Colonic mucosa (tissue), 4 donors: Measurements from ENCODE around the gene KCNK18. TPM values are rescaled to one million over a fixed set of nuclear protein-coding genes. Genes with fewer than 3 reads are reported as not detected.
"Not testable (repeated sequence)": the region's sequence is repeated elsewhere in the genome, so short reads cannot be mapped to it uniquely, and the experiment has no call there.

Source experiments
- DNase-seq: peaks from one replicate; pipeline ENCODE4 v3.0.0-alpha.2; 2020
- H3K27ac ChIP-seq: fragments of 200-600 bp; one replicate; pipeline ENCODE4 v1.8.0; 2021
- H3K27me3 ChIP-seq: fragments of 200-600 bp; one replicate; pipeline ENCODE4 v1.8.0; 2021
- H3K36me3 ChIP-seq: fragments of 200-600 bp; one replicate; pipeline ENCODE4 v1.8.0; 2021
- H3K4me1 ChIP-seq: fragments of 200-600 bp; one replicate; pipeline ENCODE4 v1.8.0; 2021; ENCODE audit warnings: mild to moderate bottlenecking
- H3K4me3 ChIP-seq: fragments of 200-600 bp; one replicate; pipeline ENCODE4 v1.8.0; 2021
- H3K9ac ChIP-seq, 2 donors: one replicate each; pipeline ENCODE4 v1.7.0; 2013; ENCODE audit warnings: control low read depth in 2 of 2, low read depth in 2 of 2, low read length in 2 of 2
- H3K9me3 ChIP-seq: fragments of 200-600 bp; one replicate; pipeline ENCODE4 v1.8.0; 2021
- intact Hi-C: fragments of 100-400 bp; cut with DNase I; formaldehyde crosslinking; loops from one replicate; pipeline ENCODE4 v1.14.1; 2022
- total RNA-seq, 2 donors: library from RNA; stranded (reverse); fragmentation: NEBNext Ultra II Directional in 1 of 2; extraction: Animal tissue kit (Norgen Biotek cat#: 25700) in 1 of 2; gene quantifications; one replicate each; pipeline ENCODE4 v1.2.1, GENCODE V29; 2021
- TF ChIP-seq, protein P1 (sequence below): fragments of 200-600 bp; IDR thresholded peaks from one replicate; pipeline ENCODE4 v1.8.0; 2022; ENCODE audit warnings: antibody characterized with exemption, mild to moderate bottlenecking
- donor health status: healthy.
- donor health status: DM: no; HTN: no; CAD: no.
- donor health status: DM: no; HTN: no; CAD: no.

Gene KCNK18
- total RNA-seq, 2 donors from 2014 or later, result not detected

DNA sequence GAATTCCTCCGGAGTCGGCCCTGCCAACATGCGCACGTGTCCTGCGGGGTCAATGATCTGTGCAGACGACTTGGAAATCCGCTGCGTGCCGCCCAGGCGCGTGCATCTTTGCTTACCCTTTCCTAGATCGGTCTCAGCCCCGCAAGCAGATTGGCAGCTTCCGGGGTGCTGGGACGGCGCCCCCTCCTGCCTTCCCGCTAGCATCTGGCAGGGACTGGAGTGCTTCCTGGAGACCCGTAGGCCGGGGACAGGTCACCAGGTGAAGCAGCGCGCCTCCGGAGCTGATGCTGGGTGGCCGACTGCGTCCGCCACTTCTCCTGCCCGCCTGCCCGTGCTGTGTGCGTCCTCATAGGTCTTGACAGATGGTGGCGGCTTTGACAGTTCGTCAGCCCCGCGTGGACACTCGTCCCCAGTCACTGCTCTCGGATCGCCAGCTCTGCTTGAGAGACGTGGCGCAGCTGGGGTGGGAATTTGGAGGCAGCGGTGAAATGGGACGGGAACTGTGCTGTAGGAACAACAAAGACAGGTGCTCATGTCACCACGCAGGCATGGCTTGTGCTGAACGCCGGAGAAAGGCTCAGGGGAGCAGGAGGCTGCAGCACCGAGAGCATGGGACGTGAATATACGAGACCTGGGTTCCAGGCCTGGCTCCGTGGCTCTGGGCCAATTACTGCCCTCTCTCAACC, 21.9 kb upstream of the KCNK18 start:
- peak overlapping the region in 1 of 2 donors; percentile 53 for H3K9ac ChIP-seq
- H3K27ac ChIP-seq, result no peak overlapping the region
- H3K36me3 ChIP-seq, result no peaks in the 10 kb centered on the region
- peak; percentile 35 for DNase-seq
- H3K4me1 ChIP-seq, result peaks cover 5% of the 10 kb centered on the region
- TF ChIP-seq, protein P1, sequence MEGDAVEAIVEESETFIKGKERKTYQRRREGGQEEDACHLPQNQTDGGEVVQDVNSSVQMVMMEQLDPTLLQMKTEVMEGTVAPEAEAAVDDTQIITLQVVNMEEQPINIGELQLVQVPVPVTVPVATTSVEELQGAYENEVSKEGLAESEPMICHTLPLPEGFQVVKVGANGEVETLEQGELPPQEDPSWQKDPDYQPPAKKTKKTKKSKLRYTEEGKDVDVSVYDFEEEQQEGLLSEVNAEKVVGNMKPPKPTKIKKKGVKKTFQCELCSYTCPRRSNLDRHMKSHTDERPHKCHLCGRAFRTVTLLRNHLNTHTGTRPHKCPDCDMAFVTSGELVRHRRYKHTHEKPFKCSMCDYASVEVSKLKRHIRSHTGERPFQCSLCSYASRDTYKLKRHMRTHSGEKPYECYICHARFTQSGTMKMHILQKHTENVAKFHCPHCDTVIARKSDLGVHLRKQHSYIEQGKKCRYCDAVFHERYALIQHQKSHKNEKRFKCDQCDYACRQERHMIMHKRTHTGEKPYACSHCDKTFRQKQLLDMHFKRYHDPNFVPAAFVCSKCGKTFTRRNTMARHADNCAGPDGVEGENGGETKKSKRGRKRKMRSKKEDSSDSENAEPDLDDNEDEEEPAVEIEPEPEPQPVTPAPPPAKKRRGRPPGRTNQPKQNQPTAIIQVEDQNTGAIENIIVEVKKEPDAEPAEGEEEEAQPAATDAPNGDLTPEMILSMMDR, result peak; percentile 14
- intact Hi-C loops, result loop anchor here (2.0 kb wide), 1 partner anchor 379 kb away; no protein-coding TSS in a partner anchor
- H3K27me3 ChIP-seq, result peaks cover 4% of the 10 kb centered on the region
- H3K4me3 ChIP-seq, result peak overlapping the region; percentile 50
- no peaks in the 10 kb centered on the region for H3K9me3 ChIP-seq

DNA sequence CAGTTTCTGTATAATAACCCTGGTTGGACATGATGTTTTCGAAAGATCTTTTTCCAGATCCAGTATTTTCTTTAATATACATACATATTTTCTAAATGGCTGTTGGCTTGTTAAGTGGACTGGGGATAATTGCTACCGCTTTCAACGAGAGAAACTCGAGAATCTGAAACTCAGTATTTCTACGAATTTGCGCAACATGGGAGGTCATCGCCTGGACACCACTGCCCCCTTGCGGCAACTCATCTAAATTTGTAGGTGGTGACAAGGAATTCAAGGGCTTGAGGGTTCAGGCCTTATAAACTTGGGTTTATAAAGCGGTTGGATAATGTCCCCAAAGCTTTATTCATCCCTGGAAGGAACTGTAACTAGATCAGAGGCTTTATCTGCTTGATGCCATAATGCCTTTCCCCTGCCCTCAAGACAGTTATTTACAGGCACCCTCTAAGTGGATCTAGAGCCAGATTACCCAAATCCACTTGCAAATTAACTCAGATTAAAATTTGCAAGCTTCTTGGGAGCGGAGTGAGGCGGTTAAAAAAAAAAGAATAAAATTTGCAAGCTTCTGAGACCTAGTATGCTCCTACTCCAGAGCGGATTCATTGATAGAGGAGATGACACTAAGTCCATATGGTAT, 21.3 kb upstream of the KCNK18 start:
- intact Hi-C loops, result loop anchor here (2.0 kb wide), 1 partner anchor 379 kb away; no protein-coding TSS in a partner anchor
- TF ChIP-seq, protein P1, result peak; percentile 82
- Histone ChIP-seq H3K27ac (no peak overlapping the region), H3K9me3 (no peaks in the 10 kb centered on the region), H3K27me3 (peaks cover 3% of the 10 kb centered on the region), H3K36me3 (no peaks in the 10 kb centered on the region), H3K4me1 (peaks cover 5% of the 10 kb centered on the region), H3K9ac (peak overlapping the region in 1 of 2 donors; percentile 53), H3K4me3 (peak overlapping the region; percentile 50)
- peak; percentile 86 for DNase-seq

DNA sequence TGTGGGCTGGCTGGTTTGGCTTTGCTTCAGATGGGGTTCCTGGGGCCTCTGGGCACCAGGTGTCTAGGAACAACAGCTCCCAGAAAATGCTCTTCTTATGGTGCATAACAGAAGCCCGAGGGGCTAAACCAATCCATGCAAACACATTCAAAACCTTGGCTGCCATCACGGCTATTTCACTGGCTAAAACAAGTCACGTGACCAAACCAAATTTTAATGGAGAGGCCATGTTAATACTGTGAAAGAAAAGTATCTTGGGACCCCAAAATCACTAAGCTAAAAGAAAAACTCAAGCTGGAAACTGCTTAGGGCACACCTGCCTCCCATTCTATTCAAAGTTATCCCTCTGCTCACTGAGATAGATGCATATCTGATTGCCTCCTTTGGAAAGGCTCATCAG, 19.1 kb upstream of the KCNK18 start:
- no peak overlapping the region for H3K27ac ChIP-seq
- H3K9ac ChIP-seq, result no peak overlapping the region
- intact Hi-C loops, result no loop called here
- no peaks in the 10 kb centered on the region for H3K36me3 ChIP-seq
- H3K4me3 ChIP-seq, result no peak overlapping the region
- TF ChIP-seq, protein P1, result no peak
- no peaks in the 10 kb centered on the region for H3K9me3 ChIP-seq
- DNase-seq, result no peak
- H3K4me1 ChIP-seq, result peaks cover 5% of the 10 kb centered on the region
- H3K27me3 ChIP-seq, result no peaks in the 10 kb centered on the region

DNA sequence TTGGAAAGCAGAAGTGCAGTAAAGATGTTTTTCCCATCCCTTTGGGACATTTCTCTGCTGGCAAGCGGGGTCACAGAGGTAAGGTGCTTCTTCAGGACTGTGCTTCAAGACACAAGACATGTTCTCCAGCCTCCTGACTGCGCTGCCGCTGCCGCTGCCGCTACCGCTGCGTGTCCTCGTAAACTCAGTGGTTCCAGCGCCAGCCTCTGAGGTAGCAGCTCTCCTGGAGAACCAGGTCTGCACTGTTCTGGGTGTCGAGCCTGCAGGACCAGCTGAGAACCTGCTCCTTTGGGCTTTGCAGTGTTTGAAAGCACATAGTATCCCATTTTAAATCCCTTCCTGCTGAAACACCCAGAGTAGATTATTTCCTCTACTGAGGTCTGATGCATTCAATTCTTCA, 13.0 kb upstream of the KCNK18 start:
- no peaks in the 10 kb centered on the region for H3K9me3 ChIP-seq
- no peak for DNase-seq
- H3K4me3 ChIP-seq, result no peak overlapping the region
- no peak overlapping the region for H3K27ac ChIP-seq
- TF ChIP-seq, protein P1, result no peak
- H3K9ac ChIP-seq, result no peak overlapping the region
- H3K36me3 ChIP-seq, result no peaks in the 10 kb centered on the region
- no peaks in the 10 kb centered on the region for H3K4me1 ChIP-seq
- H3K27me3 ChIP-seq, result no peaks in the 10 kb centered on the region
- intact Hi-C loops, result no loop called here

DNA sequence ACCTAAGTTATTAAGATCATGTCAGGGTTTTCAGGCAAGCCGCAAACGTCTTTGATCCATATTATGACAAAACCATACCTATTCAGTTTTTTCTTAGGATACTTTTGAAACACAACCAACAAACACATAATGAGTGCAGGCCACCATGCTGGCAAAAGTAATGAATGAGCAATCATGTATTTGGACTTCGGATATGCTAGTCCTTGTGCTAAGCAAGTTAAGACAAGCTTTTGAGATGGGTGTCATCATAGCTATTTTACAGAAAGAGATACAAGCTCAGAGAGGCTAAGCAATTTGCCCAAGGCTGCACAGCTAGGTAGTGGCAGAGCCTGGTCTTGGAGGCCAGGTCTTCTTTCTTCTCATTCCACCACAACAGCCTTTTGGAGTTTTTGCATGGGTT, 12.5 kb upstream of the KCNK18 start:
- no peaks in the 10 kb centered on the region for H3K4me1 ChIP-seq
- intact Hi-C loops, result no loop called here
- no peak overlapping the region for H3K27ac ChIP-seq
- no peaks in the 10 kb centered on the region for H3K36me3 ChIP-seq
- H3K27me3 ChIP-seq, result no peaks in the 10 kb centered on the region
- no peak for DNase-seq
- H3K9me3 ChIP-seq, result no peaks in the 10 kb centered on the region
- TF ChIP-seq, protein P1, result no peak
- H3K9ac ChIP-seq, result no peak overlapping the region
- no peak overlapping the region for H3K4me3 ChIP-seq

DNA sequence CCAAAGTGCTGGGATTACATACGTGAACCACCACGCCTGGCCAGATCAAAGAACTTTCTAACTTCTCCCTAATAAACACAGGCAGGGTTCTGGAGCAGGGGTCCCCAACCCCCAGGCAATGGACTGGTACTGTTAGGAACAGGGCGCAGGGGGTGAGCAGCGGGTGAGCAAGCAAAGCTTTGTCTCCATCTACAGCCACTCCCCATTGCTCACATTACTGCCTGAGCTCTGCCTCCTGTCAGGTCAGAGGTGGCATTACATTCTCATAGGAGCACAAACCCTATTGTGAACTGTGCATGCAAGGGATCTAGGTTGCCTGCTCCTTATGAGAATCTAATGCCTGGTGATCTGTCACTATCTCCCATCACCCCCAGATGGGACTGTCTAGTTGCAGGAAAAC, 11.5 kb upstream of the KCNK18 start:
- DNase-seq, H3K9ac ChIP-seq, H3K4me1 ChIP-seq, H3K36me3 ChIP-seq, H3K4me3 ChIP-seq, H3K27me3 ChIP-seq, H3K9me3 ChIP-seq, intact Hi-C loops, H3K27ac ChIP-seq: not testable (repeated sequence)
